HepG2 (cell line): ENCODE data around the gene LRRC73. TPM values are rescaled to one million over a fixed set of nuclear protein-coding genes. Genes with fewer than 3 reads are reported as not detected.
A peak's percentile ranks its signal among the peaks of the same experiment; 100 is the strongest.

Experiments used
- ADNP ChIP-seq: sonication (generic); formaldehyde crosslinking; IDR thresholded peaks from 2 replicates; pipeline ENCODE4 v1.4.0; 2020; ENCODE audit warnings: missing genetic modification reagents
- BCL6 ChIP-seq: IDR thresholded peaks from 2 replicates; pipeline ENCODE4 v1.6.1; 2016; ENCODE audit warnings: missing genetic modification reagents, missing compliant biosample characterization
- CSRNP2 ChIP-seq: sonication (generic); formaldehyde crosslinking; conservative IDR thresholded peaks from 2 replicates; pipeline ENCODE4 v1.8.0; 2022; ENCODE audit warnings: low read depth, missing genetic modification reagents
- EED ChIP-seq: sonication (generic); formaldehyde crosslinking; IDR thresholded peaks from 2 replicates; pipeline ENCODE4 v1.5.0; 2020; ENCODE audit warnings: mild to moderate bottlenecking, missing genetic modification reagents
- HMGA1 ChIP-seq: sonication (generic); formaldehyde crosslinking; conservative IDR thresholded peaks from 2 replicates; pipeline ENCODE4 v1.4.0; 2020; ENCODE audit warnings: missing genetic modification reagents
- POGK ChIP-seq: sonication (generic); formaldehyde crosslinking; conservative IDR thresholded peaks from 2 replicates; pipeline ENCODE4 v1.8.0; 2022; ENCODE audit warnings: mild to moderate bottlenecking, moderate library complexity, missing genetic modification reagents
- ZFP36 ChIP-seq: fragments of 150-350 bp; IDR thresholded peaks from 2 replicates; pipeline ENCODE4 v1.6.1; 2018; ENCODE audit warnings: borderline replicate concordance, low read length, low read depth; ENCODE audit not compliant: partially characterized antibody
- ZFP41 ChIP-seq: sonication (generic); formaldehyde crosslinking; IDR thresholded peaks from 2 replicates; pipeline ENCODE4 v1.4.0; 2020; ENCODE audit warnings: mild to moderate bottlenecking, missing genetic modification reagents, borderline replicate concordance
- ZNF3 ChIP-seq: IDR thresholded peaks from 2 replicates; pipeline ENCODE4 v1.7.0; 2017; ENCODE audit warnings: inconsistent platforms
- ZNF597 ChIP-seq: sonication (generic); formaldehyde crosslinking; IDR thresholded peaks from 2 replicates; pipeline ENCODE4 v1.5.0; 2020; ENCODE audit warnings: missing genetic modification reagents
- ZNF879 ChIP-seq: sonication (generic); formaldehyde crosslinking; IDR thresholded peaks from 2 replicates; pipeline ENCODE4 v1.8.1; 2023; ENCODE audit warnings: missing genetic modification reagents
- ZNF883 ChIP-seq: sonication (generic); formaldehyde crosslinking; IDR thresholded peaks from 2 replicates; pipeline ENCODE4 v1.5.1; 2020; ENCODE audit warnings: mild to moderate bottlenecking, missing genetic modification reagents; ENCODE audit errors: not compliant biosample characterization
- polyA plus RNA-seq, 8 experiments: library from polyadenylated mRNA; depleted of rRNA in 3 of 8; stranded (reverse) in 7 of 8; unstranded in 1 of 8; fragments of >200 nt; fragmentation: Illumina TruSeq in 4 of 8; extraction: Trizol in 4 of 8; gene quantifications; 2 replicates each; pipeline versions ENCODE4 v1.2.1 to v1.2.3, GENCODE V29; 2011 to 2016; ENCODE audit warnings: low read depth in 4 of 8, missing spikeins in 1 of 8, mixed read lengths in 1 of 8; ENCODE audit not compliant: insufficient read depth in 1 of 8
- total RNA-seq, 5 experiments: library from RNA; depleted of rRNA; stranded (reverse); fragments of >200 nt; fragmentation: Illumina TruSeq; extraction: Trizol; gene quantifications; 2 replicates each; pipeline ENCODE4 v1.2.3, GENCODE V29; 2016; ENCODE audit warnings: low read depth in 1 of 5
- TF ChIP-seq, protein P1 (sequence below): sonication (generic); formaldehyde crosslinking; conservative IDR thresholded peaks from 2 replicates; pipeline ENCODE4 v1.5.0; 2020; ENCODE audit warnings: missing genetic modification reagents
- TF ChIP-seq, protein P2 (sequence below): sonication (generic); formaldehyde crosslinking; IDR thresholded peaks from 2 replicates; pipeline ENCODE4 v1.5.0; 2020; ENCODE audit warnings: mild to moderate bottlenecking, missing genetic modification reagents, borderline replicate concordance

LRRC73 gene
- total and polyA plus RNA-seq, 2 of the 13 experiments (the other 11 are each of a cell fraction or from before 2014, with no cell fraction given): 0.11 to 0.12 TPM

- TF ChIP-seq ZNF597 (no peak), ZNF883 (CRISPR knock-in tag) (no peak), HMGA1 (CRISPR knock-in tag) (no peak), ZNF879 (CRISPR knock-in tag) (no peak), POGK (CRISPR knock-in tag) (0 out of 2 replicates have a peak, but pooled peaks have one; percentile 11), EED (no peak), ZNF3 (CRISPR knock-in tag) (no peak), BCL6 (CRISPR knock-in tag) (no peak), ZFP41 (CRISPR knock-in tag) (peak; percentile 93; the same call in 1 of the 2 replicates), ZFP36 (no peak), CSRNP2 (CRISPR knock-in tag) (no peak), ADNP (CRISPR knock-in tag) (no peak)
- TF ChIP-seq, protein P1, sequence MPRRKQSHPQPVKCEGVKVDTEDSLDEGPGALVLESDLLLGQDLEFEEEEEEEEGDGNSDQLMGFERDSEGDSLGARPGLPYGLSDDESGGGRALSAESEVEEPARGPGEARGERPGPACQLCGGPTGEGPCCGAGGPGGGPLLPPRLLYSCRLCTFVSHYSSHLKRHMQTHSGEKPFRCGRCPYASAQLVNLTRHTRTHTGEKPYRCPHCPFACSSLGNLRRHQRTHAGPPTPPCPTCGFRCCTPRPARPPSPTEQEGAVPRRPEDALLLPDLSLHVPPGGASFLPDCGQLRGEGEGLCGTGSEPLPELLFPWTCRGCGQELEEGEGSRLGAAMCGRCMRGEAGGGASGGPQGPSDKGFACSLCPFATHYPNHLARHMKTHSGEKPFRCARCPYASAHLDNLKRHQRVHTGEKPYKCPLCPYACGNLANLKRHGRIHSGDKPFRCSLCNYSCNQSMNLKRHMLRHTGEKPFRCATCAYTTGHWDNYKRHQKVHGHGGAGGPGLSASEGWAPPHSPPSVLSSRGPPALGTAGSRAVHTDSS: no peak
- TF ChIP-seq, protein P2, sequence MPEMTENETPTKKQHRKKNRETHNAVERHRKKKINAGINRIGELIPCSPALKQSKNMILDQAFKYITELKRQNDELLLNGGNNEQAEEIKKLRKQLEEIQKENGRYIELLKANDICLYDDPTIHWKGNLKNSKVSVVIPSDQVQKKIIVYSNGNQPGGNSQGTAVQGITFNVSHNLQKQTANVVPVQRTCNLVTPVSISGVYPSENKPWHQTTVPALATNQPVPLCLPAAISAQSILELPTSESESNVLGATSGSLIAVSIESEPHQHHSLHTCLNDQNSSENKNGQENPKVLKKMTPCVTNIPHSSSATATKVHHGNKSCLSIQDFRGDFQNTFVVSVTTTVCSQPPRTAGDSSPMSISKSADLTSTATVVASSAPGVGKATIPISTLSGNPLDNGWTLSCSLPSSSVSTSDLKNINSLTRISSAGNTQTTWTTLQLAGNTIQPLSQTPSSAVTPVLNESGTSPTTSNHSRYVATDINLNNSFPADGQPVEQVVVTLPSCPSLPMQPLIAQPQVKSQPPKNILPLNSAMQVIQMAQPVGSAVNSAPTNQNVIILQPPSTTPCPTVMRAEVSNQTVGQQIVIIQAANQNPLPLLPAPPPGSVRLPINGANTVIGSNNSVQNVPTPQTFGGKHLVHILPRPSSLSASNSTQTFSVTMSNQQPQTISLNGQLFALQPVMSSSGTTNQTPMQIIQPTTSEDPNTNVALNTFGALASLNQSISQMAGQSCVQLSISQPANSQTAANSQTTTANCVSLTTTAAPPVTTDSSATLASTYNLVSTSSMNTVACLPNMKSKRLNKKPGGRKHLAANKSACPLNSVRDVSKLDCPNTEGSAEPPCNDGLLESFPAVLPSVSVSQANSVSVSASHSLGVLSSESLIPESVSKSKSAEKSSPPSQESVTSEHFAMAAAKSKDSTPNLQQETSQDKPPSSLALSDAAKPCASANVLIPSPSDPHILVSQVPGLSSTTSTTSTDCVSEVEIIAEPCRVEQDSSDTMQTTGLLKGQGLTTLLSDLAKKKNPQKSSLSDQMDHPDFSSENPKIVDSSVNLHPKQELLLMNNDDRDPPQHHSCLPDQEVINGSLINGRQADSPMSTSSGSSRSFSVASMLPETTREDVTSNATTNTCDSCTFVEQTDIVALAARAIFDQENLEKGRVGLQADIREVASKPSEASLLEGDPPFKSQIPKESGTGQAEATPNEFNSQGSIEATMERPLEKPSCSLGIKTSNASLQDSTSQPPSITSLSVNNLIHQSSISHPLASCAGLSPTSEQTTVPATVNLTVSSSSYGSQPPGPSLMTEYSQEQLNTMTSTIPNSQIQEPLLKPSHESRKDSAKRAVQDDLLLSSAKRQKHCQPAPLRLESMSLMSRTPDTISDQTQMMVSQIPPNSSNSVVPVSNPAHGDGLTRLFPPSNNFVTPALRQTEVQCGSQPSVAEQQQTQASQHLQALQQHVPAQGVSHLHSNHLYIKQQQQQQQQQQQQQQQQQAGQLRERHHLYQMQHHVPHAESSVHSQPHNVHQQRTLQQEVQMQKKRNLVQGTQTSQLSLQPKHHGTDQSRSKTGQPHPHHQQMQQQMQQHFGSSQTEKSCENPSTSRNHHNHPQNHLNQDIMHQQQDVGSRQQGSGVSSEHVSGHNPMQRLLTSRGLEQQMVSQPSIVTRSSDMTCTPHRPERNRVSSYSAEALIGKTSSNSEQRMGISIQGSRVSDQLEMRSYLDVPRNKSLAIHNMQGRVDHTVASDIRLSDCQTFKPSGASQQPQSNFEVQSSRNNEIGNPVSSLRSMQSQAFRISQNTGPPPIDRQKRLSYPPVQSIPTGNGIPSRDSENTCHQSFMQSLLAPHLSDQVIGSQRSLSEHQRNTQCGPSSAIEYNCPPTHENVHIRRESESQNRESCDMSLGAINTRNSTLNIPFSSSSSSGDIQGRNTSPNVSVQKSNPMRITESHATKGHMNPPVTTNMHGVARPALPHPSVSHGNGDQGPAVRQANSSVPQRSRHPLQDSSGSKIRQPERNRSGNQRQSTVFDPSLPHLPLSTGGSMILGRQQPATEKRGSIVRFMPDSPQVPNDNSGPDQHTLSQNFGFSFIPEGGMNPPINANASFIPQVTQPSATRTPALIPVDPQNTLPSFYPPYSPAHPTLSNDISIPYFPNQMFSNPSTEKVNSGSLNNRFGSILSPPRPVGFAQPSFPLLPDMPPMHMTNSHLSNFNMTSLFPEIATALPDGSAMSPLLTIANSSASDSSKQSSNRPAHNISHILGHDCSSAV (CRISPR knock-in tag): no peak
Measured at GRCh38 chr6:43509142-43509983, 783 bp downstream of the LRRC73 start (continued).
